Measurements from ENCODE around the gene MORN5. TPM values are rescaled to one million over a fixed set of nuclear protein-coding genes. Genes with fewer than 3 reads are reported as not detected.

Gene MORN5
- polyA plus RNA-seq, 2 of the 4 experiments (the other 2 are of a cell fraction): not detected

DNA sequence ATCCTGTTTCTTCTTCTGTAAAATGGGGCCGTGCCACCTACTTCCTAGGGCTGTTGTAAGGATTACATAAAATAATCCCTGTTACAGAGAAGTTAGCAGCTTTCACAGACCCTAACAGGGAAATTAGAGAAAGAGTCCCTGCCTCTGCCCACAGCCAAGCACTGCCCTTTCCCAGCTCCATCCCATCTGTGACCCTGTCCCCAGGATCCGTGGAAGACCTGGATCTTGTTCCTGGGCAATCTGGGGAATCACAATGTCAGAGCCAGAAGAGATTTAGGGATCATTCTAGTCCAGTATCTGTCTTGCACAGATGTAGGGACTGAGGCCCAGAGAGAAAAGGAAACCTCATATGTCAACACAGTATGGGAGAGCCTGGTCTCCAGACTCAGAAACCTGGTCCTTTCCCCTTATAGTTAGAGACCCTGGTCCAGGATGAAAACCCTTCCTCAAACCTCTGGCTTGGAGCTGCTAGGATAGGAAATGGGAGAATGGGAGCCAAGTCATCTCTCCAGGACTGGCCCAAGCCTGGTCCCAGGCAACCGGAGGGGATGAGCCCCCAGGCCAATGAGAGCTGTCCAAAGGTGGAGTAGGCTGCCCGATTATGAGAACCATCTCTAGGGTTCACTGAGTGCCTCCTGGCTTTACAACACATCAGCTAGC, 56.6 kb downstream of the MORN5 start:
- Histone ChIP-seq H3K4me1 (peaks cover 15% of the 10 kb centered on the region; the same call in 1 of the 3 replicates), H3K9me3 (no peaks in the 10 kb centered on the region), H3K4me2 (no peak overlapping the region), H3K4me3 (no peak overlapping the region), H3K27ac (no peak overlapping the region)
- TF ChIP-seq NFE2L2 (conservative IDR thresholded peaks at IDR 0.05; ENCODE audit: low read length) (no peak), EHF (CRISPR knock-in tag; IDR thresholded peaks at IDR 0.05) (no peak), TP53 (CRISPR knock-in tag; IDR thresholded peaks at IDR 0.05) (no peak), HOXB5 (CRISPR knock-in tag; IDR thresholded peaks at IDR 0.05) (no peak), BHLHE40 (IDR thresholded peaks at IDR 0.05; ENCODE audit: low read depth, low read length) (no peak), NR3C1 (IDR thresholded peaks at IDR 0.05) (no peak), RAD21 (conservative IDR thresholded peaks at IDR 0.05 in 1 of 2, IDR thresholded peaks at IDR 0.05 in 1 of 2) (no peak)
- POLR2A ChIA-PET: no interaction called here
- ATAC-seq (no peak), DNase-seq (ENCODE audit: low read depth in 1 of 2, low spot score in 1 of 2) (no peak), FAIRE-seq (no peak)
- WGBS (ENCODE audit: missing lambda C conversion rate): 45% methylated on average over 4 of the region's 4 CpGs
- CTCF ChIA-PET: interaction anchor here (1.0 to 1.7 kb wide), 2 partner anchors 10 to 13 kb away, joined by 3 to 6 read pairs; no protein-coding TSS in a partner anchor

- H3K9me3 ChIP-seq: no peaks in the 10 kb centered on the region
- DNase-seq (ENCODE audit: low read depth in 1 of 2, low spot score in 1 of 2): no peak
- POLR2A ChIA-PET: no interaction called here
- no peak overlapping the region for H3K4me2 ChIP-seq
- WGBS (ENCODE audit: missing lambda C conversion rate): 93% methylated on average over 30 of the region's 35 CpGs
- H3K27ac ChIP-seq: no peak overlapping the region
- CTCF ChIA-PET: interaction anchor here (1.0 to 1.7 kb wide), 2 partner anchors 9 to 13 kb away, joined by 3 to 6 read pairs; no protein-coding TSS in a partner anchor
- H3K4me1 ChIP-seq: peaks cover 15% of the 10 kb centered on the region; the same call in 1 of the 3 replicates
- TF ChIP-seq NFE2L2 (conservative IDR thresholded peaks at IDR 0.05; ENCODE audit: low read length): no peak
- TF ChIP-seq KDM1A (IDR thresholded peaks at IDR 0.05; ENCODE audit: low read depth): no peak
- TF ChIP-seq ZSCAN20 (CRISPR knock-in tag; IDR thresholded peaks at IDR 0.05): no peak
- no peak for TF ChIP-seq NR3C1 (IDR thresholded peaks at IDR 0.05)
- no peak for TF ChIP-seq MAZ (IDR thresholded peaks at IDR 0.05; ENCODE audit: borderline replicate concordance, low read depth, low read length)
- no peak for TF ChIP-seq EHF (CRISPR knock-in tag; IDR thresholded peaks at IDR 0.05)
- no peak for TF ChIP-seq RFX5 (IDR thresholded peaks at IDR 0.05)
- TF ChIP-seq POLR2A (IDR thresholded peaks at IDR 0.05; ENCODE audit: low read length): no peak
- no peak for TF ChIP-seq HOXB5 (CRISPR knock-in tag; IDR thresholded peaks at IDR 0.05)
- no peak for TF ChIP-seq JUNB (IDR thresholded peaks at IDR 0.05)
- no peak for TF ChIP-seq HOXB13 (CRISPR knock-in tag; IDR thresholded peaks at IDR 0.05; ENCODE audit: low read depth)
- no peak for FAIRE-seq
- no peak for ATAC-seq
- H3K4me3 ChIP-seq: no peak overlapping the region
Measured at GRCh38 chr9:122216798-122217418, 57.2 kb downstream of the MORN5 start.

- DNase-seq (ENCODE audit: low read depth in 1 of 2, low spot score in 1 of 2) (no peak), ATAC-seq (no peak), FAIRE-seq (no peak)
- H3K4me1 ChIP-seq: peaks cover 15% of the 10 kb centered on the region; the same call in 1 of the 3 replicates
- H3K4me2 ChIP-seq: no peak overlapping the region
- 69% methylated on average over 4 of the region's 4 CpGs for WGBS (ENCODE audit: missing lambda C conversion rate)
- no peak for TF ChIP-seq ESRRA (IDR thresholded peaks at IDR 0.05; ENCODE audit: borderline replicate concordance, low read length)
- no peak for TF ChIP-seq NFE2L2 (conservative IDR thresholded peaks at IDR 0.05; ENCODE audit: low read length)
- no peak for TF ChIP-seq MAX (IDR thresholded peaks at IDR 0.05)
- TF ChIP-seq, protein P1, sequence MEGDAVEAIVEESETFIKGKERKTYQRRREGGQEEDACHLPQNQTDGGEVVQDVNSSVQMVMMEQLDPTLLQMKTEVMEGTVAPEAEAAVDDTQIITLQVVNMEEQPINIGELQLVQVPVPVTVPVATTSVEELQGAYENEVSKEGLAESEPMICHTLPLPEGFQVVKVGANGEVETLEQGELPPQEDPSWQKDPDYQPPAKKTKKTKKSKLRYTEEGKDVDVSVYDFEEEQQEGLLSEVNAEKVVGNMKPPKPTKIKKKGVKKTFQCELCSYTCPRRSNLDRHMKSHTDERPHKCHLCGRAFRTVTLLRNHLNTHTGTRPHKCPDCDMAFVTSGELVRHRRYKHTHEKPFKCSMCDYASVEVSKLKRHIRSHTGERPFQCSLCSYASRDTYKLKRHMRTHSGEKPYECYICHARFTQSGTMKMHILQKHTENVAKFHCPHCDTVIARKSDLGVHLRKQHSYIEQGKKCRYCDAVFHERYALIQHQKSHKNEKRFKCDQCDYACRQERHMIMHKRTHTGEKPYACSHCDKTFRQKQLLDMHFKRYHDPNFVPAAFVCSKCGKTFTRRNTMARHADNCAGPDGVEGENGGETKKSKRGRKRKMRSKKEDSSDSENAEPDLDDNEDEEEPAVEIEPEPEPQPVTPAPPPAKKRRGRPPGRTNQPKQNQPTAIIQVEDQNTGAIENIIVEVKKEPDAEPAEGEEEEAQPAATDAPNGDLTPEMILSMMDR (IDR thresholded peaks at IDR 0.05): no peak
- no peak for TF ChIP-seq JUN (IDR thresholded peaks at IDR 0.05)
- no peak for TF ChIP-seq PHF8 (IDR thresholded peaks at IDR 0.05; ENCODE audit: borderline replicate concordance, low read depth)
- TF ChIP-seq MYC (IDR thresholded peaks at IDR 0.05; ENCODE audit: borderline replicate concordance, low read length): no peak
- TF ChIP-seq EHMT2 (IDR thresholded peaks at IDR 0.05; ENCODE audit: low read depth): no peak
- TF ChIP-seq HOXA7 (CRISPR knock-in tag; IDR thresholded peaks at IDR 0.05): no peak
- no peak for TF ChIP-seq POLR2A (IDR thresholded peaks at IDR 0.05; ENCODE audit: low read length)
- no peak for TF ChIP-seq CBX8 (IDR thresholded peaks at IDR 0.05)
- TF ChIP-seq EHF (CRISPR knock-in tag; IDR thresholded peaks at IDR 0.05): no peak
- TF ChIP-seq MAZ (IDR thresholded peaks at IDR 0.05; ENCODE audit: borderline replicate concordance, low read depth, low read length): no peak
- no peak for TF ChIP-seq RARB (CRISPR knock-in tag; IDR thresholded peaks at IDR 0.05)
- TF ChIP-seq REST (IDR thresholded peaks at IDR 0.05): no peak
- TF ChIP-seq TP53 (CRISPR knock-in tag; IDR thresholded peaks at IDR 0.05): no peak
- CTCF ChIA-PET: no interaction called here
- no peaks in the 10 kb centered on the region for H3K9me3 ChIP-seq
- no peak overlapping the region for H3K4me3 ChIP-seq
- no peak overlapping the region for H3K27ac ChIP-seq
- POLR2A ChIA-PET: no interaction called here
Measured at GRCh38 chr9:122217640-122218039, 57.9 kb downstream of the MORN5 start.
